ENCODE data around the gene LRIT3.
"Not testable (repeated sequence)": the region's sequence is repeated elsewhere in the genome, so short reads cannot be mapped to it uniquely, and the experiment has no call there.

LRIT3 gene

DNA sequence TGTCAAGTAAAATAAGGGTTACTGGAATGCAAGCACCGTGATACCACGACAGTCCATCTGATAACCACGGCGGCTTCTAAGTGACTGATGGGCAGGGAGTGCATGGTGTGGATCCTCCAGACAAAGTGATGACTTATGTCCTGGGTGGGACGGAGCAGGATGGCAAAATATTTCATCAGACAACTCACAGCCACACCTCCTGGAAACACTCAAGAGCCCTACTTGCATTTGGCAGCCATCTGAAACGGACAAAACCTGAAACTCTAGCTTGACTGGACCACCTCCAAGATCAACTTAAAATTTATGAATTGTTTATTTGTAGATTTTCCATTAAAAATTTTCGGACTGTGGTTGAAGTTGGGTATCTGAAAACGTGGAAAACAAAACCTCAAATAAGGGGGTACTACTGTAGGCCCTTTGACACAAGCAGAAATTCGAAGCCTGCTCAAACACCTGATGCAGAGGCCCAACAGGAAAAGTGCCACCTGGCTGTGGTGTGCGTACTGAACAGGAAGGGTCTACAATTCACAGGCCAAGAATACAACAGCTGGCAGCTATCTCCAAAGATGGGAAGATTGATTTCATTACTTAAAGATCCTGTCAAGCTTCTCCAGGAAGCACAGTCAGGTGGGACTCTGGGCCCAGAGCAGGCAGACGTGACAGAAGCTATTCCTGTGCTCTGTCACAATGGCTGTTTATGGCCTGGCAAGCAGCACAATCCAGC, 26.0 kb downstream of the LRIT3 start:
- no peak for ATAC-seq
- TF ChIP-seq POU6F1 (CRISPR knock-in tag; IDR thresholded peaks at IDR 0.05; ENCODE audit: borderline replicate concordance, low read depth) (no peak), CSDC2 (CRISPR knock-in tag; IDR thresholded peaks at IDR 0.05) (no peak), ZNF565 (CRISPR knock-in tag; conservative IDR thresholded peaks at IDR 0.05; ENCODE audit: low read depth) (no peak), OSR1 (CRISPR knock-in tag; IDR thresholded peaks at IDR 0.05) (no peak), ZNF70 (CRISPR knock-in tag; IDR thresholded peaks at IDR 0.05) (no peak), ZFP30 (CRISPR knock-in tag; IDR thresholded peaks at IDR 0.05) (no peak), ZFP3 (CRISPR knock-in tag; IDR thresholded peaks at IDR 0.05) (no peak), TSHZ2 (CRISPR knock-in tag; IDR thresholded peaks at IDR 0.05) (no peak)
- TF ChIP-seq, protein P1, sequence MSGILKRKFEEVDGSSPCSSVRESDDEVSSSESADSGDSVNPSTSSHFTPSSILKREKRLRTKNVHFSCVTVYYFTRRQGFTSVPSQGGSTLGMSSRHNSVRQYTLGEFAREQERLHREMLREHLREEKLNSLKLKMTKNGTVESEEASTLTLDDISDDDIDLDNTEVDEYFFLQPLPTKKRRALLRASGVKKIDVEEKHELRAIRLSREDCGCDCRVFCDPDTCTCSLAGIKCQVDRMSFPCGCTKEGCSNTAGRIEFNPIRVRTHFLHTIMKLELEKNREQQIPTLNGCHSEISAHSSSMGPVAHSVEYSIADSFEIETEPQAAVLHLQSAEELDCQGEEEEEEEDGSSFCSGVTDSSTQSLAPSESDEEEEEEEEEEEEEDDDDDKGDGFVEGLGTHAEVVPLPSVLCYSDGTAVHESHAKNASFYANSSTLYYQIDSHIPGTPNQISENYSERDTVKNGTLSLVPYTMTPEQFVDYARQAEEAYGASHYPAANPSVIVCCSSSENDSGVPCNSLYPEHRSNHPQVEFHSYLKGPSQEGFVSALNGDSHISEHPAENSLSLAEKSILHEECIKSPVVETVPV (CRISPR knock-in tag; IDR thresholded peaks at IDR 0.05) = no peak

- no peak for ATAC-seq
- TF ChIP-seq BACH2 (CRISPR knock-in tag; IDR thresholded peaks at IDR 0.05; ENCODE audit: borderline replicate concordance) (no peak), ZNF8 (CRISPR knock-in tag; IDR thresholded peaks at IDR 0.05) (no peak), ZFP30 (CRISPR knock-in tag; IDR thresholded peaks at IDR 0.05) (no peak), TCF4 (CRISPR knock-in tag; IDR thresholded peaks at IDR 0.05; ENCODE audit: borderline replicate concordance) (no peak), ISL1 (CRISPR knock-in tag; IDR thresholded peaks at IDR 0.05) (no peak), RARB (CRISPR knock-in tag; IDR thresholded peaks at IDR 0.05) (no peak), ZFP3 (CRISPR knock-in tag; IDR thresholded peaks at IDR 0.05) (no peak), CSDC2 (CRISPR knock-in tag; IDR thresholded peaks at IDR 0.05) (no peak), POU6F1 (CRISPR knock-in tag; IDR thresholded peaks at IDR 0.05; ENCODE audit: borderline replicate concordance, low read depth) (no peak), ZNF565 (CRISPR knock-in tag; conservative IDR thresholded peaks at IDR 0.05; ENCODE audit: low read depth) (no peak)
- TF ChIP-seq, protein P2, sequence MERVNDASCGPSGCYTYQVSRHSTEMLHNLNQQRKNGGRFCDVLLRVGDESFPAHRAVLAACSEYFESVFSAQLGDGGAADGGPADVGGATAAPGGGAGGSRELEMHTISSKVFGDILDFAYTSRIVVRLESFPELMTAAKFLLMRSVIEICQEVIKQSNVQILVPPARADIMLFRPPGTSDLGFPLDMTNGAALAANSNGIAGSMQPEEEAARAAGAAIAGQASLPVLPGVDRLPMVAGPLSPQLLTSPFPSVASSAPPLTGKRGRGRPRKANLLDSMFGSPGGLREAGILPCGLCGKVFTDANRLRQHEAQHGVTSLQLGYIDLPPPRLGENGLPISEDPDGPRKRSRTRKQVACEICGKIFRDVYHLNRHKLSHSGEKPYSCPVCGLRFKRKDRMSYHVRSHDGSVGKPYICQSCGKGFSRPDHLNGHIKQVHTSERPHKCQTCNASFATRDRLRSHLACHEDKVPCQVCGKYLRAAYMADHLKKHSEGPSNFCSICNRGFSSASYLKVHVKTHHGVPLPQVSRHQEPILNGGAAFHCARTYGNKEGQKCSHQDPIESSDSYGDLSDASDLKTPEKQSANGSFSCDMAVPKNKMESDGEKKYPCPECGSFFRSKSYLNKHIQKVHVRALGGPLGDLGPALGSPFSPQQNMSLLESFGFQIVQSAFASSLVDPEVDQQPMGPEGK (CRISPR knock-in tag; IDR thresholded peaks at IDR 0.05; ENCODE audit: borderline replicate concordance) = no peak
Observed at GRCh38 chr4:109875106-109875505, 27.2 kb downstream of the LRIT3 start.

GRCh38 chr4:109875553-109875952, 27.6 kb downstream of the LRIT3 start:
- not testable (repeated sequence) for ATAC-seq

- no peak for TF ChIP-seq ARNTL (CRISPR knock-in tag; IDR thresholded peaks at IDR 0.05; ENCODE audit: borderline replicate concordance, low read depth)
- ATAC-seq = no peak
Observed at GRCh38 chr4:109876634-109877265, 28.8 kb downstream of the LRIT3 start.

Data from SK-N-SH treated with all-trans-retinoic acid at 6 μM for 48 hours (cell line).